ENCODE measurements around the gene ADAMTSL3. TPM values are rescaled to one million over a fixed set of nuclear protein-coding genes. Genes with fewer than 3 reads are reported as not detected.

Gene ADAMTSL3
- total and polyA plus RNA-seq, 3 experiments from 2014 or later, result not detected

- Mint-ChIP-seq H3K27ac (no peak overlapping the region), H3K4me3 (no peak overlapping the region), H3K27me3 (peaks cover 4 to 5% of the 10 kb centered on the region in 2 donors), H3K4me1 (no peaks in the 10 kb centered on the region), H3K36me3 (no peaks in the 10 kb centered on the region), H3K9me3 (peaks cover 0 to 14% (median 0%) of the 10 kb centered on the region in 5 donors)
- no peak for DNase-seq
- H3K36me3 ChIP-seq (ENCODE audit: insufficient read depth, low read length), result no peaks in the 10 kb centered on the region
- ChIA-PET CTCF (no interaction called here), POLR2A (no interaction called here)
- H3K4me1 ChIP-seq (ENCODE audit: insufficient read depth, low read length), result no peaks in the 10 kb centered on the region
- no peaks in the 10 kb centered on the region for H3K27me3 ChIP-seq (ENCODE audit: insufficient read depth, low read length, poor library complexity, severe bottlenecking)
- H3K4me3 ChIP-seq (ENCODE audit: low read length), result no peak overlapping the region
- no peaks in the 10 kb centered on the region for H3K9me3 ChIP-seq (ENCODE audit: low read length)
- no peak overlapping the region for H3K27ac ChIP-seq (ENCODE audit: low read depth, low read length)
Observed at GRCh38 chr15:83732196-83732595, 78.3 kb downstream of the ADAMTSL3 start.

GRCh38 chr15:83732770-83733169 lies 78.8 kb downstream of the ADAMTSL3 start:
- Histone ChIP-seq H3K4me3 (ENCODE audit: low read length) (no peak overlapping the region), H3K9me3 (ENCODE audit: low read length) (no peaks in the 10 kb centered on the region), H3K4me1 (ENCODE audit: insufficient read depth, low read length) (no peaks in the 10 kb centered on the region), H3K27me3 (ENCODE audit: insufficient read depth, low read length, poor library complexity, severe bottlenecking) (no peaks in the 10 kb centered on the region), H3K36me3 (ENCODE audit: insufficient read depth, low read length) (no peaks in the 10 kb centered on the region), H3K27ac (ENCODE audit: low read depth, low read length) (no peak overlapping the region)
- no peak for DNase-seq
- Mint-ChIP-seq H3K9me3 (peaks cover 0 to 10% (median 0%) of the 10 kb centered on the region in 5 donors), H3K27me3 (peaks cover 4 to 5% of the 10 kb centered on the region in 2 donors), H3K36me3 (no peaks in the 10 kb centered on the region), H3K4me3 (no peak overlapping the region), H3K27ac (no peak overlapping the region), H3K4me1 (no peaks in the 10 kb centered on the region)
- ChIA-PET CTCF (no interaction called here), POLR2A (no interaction called here)

DNA sequence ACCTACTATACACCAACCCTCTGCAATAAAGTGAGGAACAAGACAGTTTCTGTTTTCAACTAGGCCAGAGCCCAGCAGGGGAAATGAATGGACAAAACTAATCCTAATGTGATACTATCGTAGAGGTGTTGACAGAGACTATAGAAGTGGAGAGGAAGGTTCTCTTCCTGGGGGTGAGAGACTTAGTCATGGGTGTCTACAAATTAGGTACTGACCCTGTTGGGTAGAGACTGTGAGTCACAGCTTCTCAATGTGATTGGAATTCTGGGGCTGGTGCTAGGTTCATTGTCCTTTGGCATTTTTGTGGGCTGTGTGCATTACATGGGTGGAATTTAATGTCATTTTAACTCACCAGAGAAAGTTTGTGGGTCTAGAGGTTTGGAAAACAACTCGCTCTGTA lies 79.3 kb downstream of the ADAMTSL3 start:
- Histone ChIP-seq H3K4me3 (ENCODE audit: low read length) (no peak overlapping the region), H3K27ac (ENCODE audit: low read depth, low read length) (no peak overlapping the region), H3K9me3 (ENCODE audit: low read length) (no peaks in the 10 kb centered on the region), H3K36me3 (ENCODE audit: insufficient read depth, low read length) (no peaks in the 10 kb centered on the region), H3K4me1 (ENCODE audit: insufficient read depth, low read length) (no peaks in the 10 kb centered on the region), H3K27me3 (ENCODE audit: insufficient read depth, low read length, poor library complexity, severe bottlenecking) (no peaks in the 10 kb centered on the region)
- Mint-ChIP-seq H3K27ac (no peak overlapping the region), H3K9me3 (peaks cover 0 to 10% (median 0%) of the 10 kb centered on the region in 5 donors), H3K4me1 (no peaks in the 10 kb centered on the region), H3K36me3 (no peaks in the 10 kb centered on the region), H3K27me3 (peaks cover 2 to 5% of the 10 kb centered on the region in 2 donors), H3K4me3 (no peak overlapping the region)
- POLR2A ChIA-PET, result no interaction called here
- CTCF ChIA-PET, result no interaction called here
- DNase-seq, result no peak

DNA sequence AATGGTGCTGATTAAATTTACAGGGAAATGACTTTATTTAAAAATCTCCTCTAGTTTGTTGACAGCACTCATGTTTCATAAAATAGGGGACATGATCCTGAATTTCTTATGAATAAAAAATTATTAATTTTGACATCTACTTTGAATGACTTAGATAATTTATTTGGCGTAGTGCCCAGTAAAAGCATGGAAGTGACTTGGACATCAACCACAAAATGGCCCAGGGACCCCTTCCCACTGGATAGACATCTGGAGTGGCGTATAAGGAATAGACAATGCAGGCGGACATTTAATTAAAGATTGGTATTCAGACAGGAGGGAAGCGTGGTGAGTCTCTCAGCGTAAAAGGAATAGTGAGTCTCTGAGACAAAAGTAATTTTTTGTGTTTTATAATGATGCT lies 79.8 kb downstream of the ADAMTSL3 start:
- H3K4me1 Mint-ChIP-seq, result no peaks in the 10 kb centered on the region
- no peak overlapping the region for H3K27ac Mint-ChIP-seq
- no peak for DNase-seq
- H3K36me3 Mint-ChIP-seq, result no peaks in the 10 kb centered on the region
- ChIA-PET POLR2A (no interaction called here), CTCF (no interaction called here)
- peaks cover 0 to 10% (median 0%) of the 10 kb centered on the region in 5 donors for H3K9me3 Mint-ChIP-seq
- no peaks in the 10 kb centered on the region for H3K9me3 ChIP-seq (ENCODE audit: low read length)
- H3K27me3 Mint-ChIP-seq, result peaks cover 2 to 5% of the 10 kb centered on the region in 2 donors
- no peaks in the 10 kb centered on the region for H3K4me1 ChIP-seq (ENCODE audit: insufficient read depth, low read length)
- H3K36me3 ChIP-seq (ENCODE audit: insufficient read depth, low read length), result no peaks in the 10 kb centered on the region
- no peak overlapping the region for H3K27ac ChIP-seq (ENCODE audit: low read depth, low read length)
- no peak overlapping the region for H3K4me3 Mint-ChIP-seq
- H3K27me3 ChIP-seq (ENCODE audit: insufficient read depth, low read length, poor library complexity, severe bottlenecking), result no peaks in the 10 kb centered on the region
- H3K4me3 ChIP-seq (ENCODE audit: low read length), result no peak overlapping the region

- no peak overlapping the region for H3K4me3 Mint-ChIP-seq
- H3K27ac Mint-ChIP-seq, result no peak overlapping the region
- CTCF ChIA-PET, result no interaction called here
- H3K4me1 Mint-ChIP-seq, result no peaks in the 10 kb centered on the region
- H3K36me3 Mint-ChIP-seq, result no peaks in the 10 kb centered on the region
- H3K9me3 Mint-ChIP-seq, result peaks cover 0 to 7% (median 0%) of the 10 kb centered on the region in 5 donors
- H3K27me3 Mint-ChIP-seq, result peaks cover 2 to 5% of the 10 kb centered on the region in 2 donors
- POLR2A ChIA-PET, result no interaction called here
- Histone ChIP-seq H3K4me1 (ENCODE audit: insufficient read depth, low read length) (no peaks in the 10 kb centered on the region), H3K36me3 (ENCODE audit: insufficient read depth, low read length) (no peaks in the 10 kb centered on the region), H3K27me3 (ENCODE audit: insufficient read depth, low read length, poor library complexity, severe bottlenecking) (no peaks in the 10 kb centered on the region), H3K9me3 (ENCODE audit: low read length) (no peaks in the 10 kb centered on the region), H3K27ac (ENCODE audit: low read depth, low read length) (no peak overlapping the region), H3K4me3 (ENCODE audit: low read length) (no peak overlapping the region)
- DNase-seq, result no peak
Observed at GRCh38 chr15:83734487-83734886, 80.6 kb downstream of the ADAMTSL3 start.

DNA sequence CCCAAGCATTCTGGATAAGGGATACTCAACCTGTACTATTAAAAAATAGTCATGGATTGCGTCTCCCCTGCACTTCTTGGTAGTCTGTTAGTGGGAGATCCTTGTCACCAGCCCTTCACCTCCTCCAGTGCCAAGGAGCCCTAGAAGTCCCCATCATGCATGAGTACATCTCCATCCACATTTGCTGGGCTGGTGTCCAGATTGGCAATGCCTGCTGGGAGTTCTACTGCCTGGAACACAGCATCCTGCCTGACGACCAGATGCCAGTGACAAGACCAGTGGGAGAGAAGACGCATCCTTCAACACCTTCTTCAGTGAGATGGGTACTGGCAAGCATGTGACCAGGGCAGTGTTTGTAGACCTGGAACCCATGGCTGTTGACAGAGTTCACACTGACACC lies 85.7 kb downstream of the ADAMTSL3 start:
- ChIA-PET CTCF (no interaction called here), POLR2A (no interaction called here)
- Histone ChIP-seq H3K9me3 (ENCODE audit: low read length) (no peaks in the 10 kb centered on the region), H3K27ac (ENCODE audit: low read depth, low read length) (no peak overlapping the region), H3K4me1 (ENCODE audit: insufficient read depth, low read length) (no peaks in the 10 kb centered on the region), H3K27me3 (ENCODE audit: insufficient read depth, low read length, poor library complexity, severe bottlenecking) (no peaks in the 10 kb centered on the region), H3K4me3 (ENCODE audit: low read length) (no peak overlapping the region), H3K36me3 (ENCODE audit: insufficient read depth, low read length) (no peaks in the 10 kb centered on the region)
- no peaks in the 10 kb centered on the region for H3K4me1 Mint-ChIP-seq
- no peaks in the 10 kb centered on the region for H3K36me3 Mint-ChIP-seq
- no peak overlapping the region for H3K27ac Mint-ChIP-seq
- peaks cover 0 to 3% (median 0%) of the 10 kb centered on the region in 5 donors for H3K9me3 Mint-ChIP-seq
- no peaks in the 10 kb centered on the region for H3K27me3 Mint-ChIP-seq
- DNase-seq, result no peak
- H3K4me3 Mint-ChIP-seq, result no peak overlapping the region

DNA sequence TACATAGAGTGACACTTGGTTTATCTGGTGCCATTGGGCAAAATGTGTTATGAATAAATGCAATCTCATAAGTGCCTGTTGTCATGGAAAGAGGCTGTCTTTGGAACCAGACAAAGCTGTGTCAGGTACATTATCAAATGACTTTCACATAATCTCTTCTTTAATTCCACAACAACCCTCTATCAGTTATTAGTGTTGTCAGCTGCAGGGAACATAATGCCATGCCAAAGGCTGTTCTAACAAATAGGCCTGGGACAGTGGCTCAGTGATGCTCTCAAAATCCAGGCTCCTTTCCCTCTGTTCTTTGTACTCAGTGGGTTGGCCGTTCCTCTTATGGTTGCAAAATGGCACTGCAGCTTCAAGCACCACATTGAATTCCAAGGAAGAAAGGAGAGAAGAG lies 91.8 kb downstream of the ADAMTSL3 start:
- CTCF ChIA-PET, result no interaction called here
- Histone ChIP-seq H3K27ac (ENCODE audit: low read depth, low read length) (no peak overlapping the region), H3K4me1 (ENCODE audit: insufficient read depth, low read length) (no peaks in the 10 kb centered on the region), H3K36me3 (ENCODE audit: insufficient read depth, low read length) (no peaks in the 10 kb centered on the region), H3K27me3 (ENCODE audit: insufficient read depth, low read length, poor library complexity, severe bottlenecking) (no peaks in the 10 kb centered on the region), H3K9me3 (ENCODE audit: low read length) (no peaks in the 10 kb centered on the region), H3K4me3 (ENCODE audit: low read length) (no peak overlapping the region)
- H3K36me3 Mint-ChIP-seq, result no peaks in the 10 kb centered on the region
- H3K27ac Mint-ChIP-seq, result no peak overlapping the region
- POLR2A ChIA-PET, result no interaction called here
- no peak for DNase-seq
- peaks cover 0 to 9% (median 0%) of the 10 kb centered on the region in 5 donors for H3K9me3 Mint-ChIP-seq
- no peaks in the 10 kb centered on the region for H3K27me3 Mint-ChIP-seq
- no peaks in the 10 kb centered on the region for H3K4me1 Mint-ChIP-seq
- H3K4me3 Mint-ChIP-seq, result no peak overlapping the region

GRCh38 chr15:83746231-83746630 lies 92.3 kb downstream of the ADAMTSL3 start:
- Mint-ChIP-seq H3K27me3 (no peaks in the 10 kb centered on the region), H3K4me1 (no peaks in the 10 kb centered on the region), H3K4me3 (no peak overlapping the region), H3K27ac (no peak overlapping the region), H3K9me3 (peaks cover 0 to 9% (median 0%) of the 10 kb centered on the region in 5 donors), H3K36me3 (no peaks in the 10 kb centered on the region)
- Histone ChIP-seq H3K4me3 (ENCODE audit: low read length) (no peak overlapping the region), H3K27me3 (ENCODE audit: insufficient read depth, low read length, poor library complexity, severe bottlenecking) (no peaks in the 10 kb centered on the region), H3K27ac (ENCODE audit: low read depth, low read length) (no peak overlapping the region), H3K9me3 (ENCODE audit: low read length) (no peaks in the 10 kb centered on the region), H3K36me3 (ENCODE audit: insufficient read depth, low read length) (no peaks in the 10 kb centered on the region), H3K4me1 (ENCODE audit: insufficient read depth, low read length) (no peaks in the 10 kb centered on the region)
- ChIA-PET CTCF (no interaction called here), POLR2A (no interaction called here)
- DNase-seq, result no peak
